Thyroid gland (tissue), 4 donors: ENCODE data around the gene LRFN2. TPM values are rescaled to one million over a fixed set of nuclear protein-coding genes. Genes with fewer than 3 reads are reported as not detected.

ENCODE experiments used
- DNase-seq, 2 donors: peaks; one replicate each; pipeline ENCODE4 v3.0.0-alpha.2; 2019
- H3K27ac ChIP-seq, 3 donors: fragments of 200-600 bp; sonication (generic); 1 replicate in 2 of 3; 2 replicates in 1 of 3; pipeline ENCODE4 v1.5.1; 2016 to 2019; ENCODE audit warnings: mild to moderate bottlenecking in 1 of 3, moderate library complexity in 1 of 3
- H3K27me3 ChIP-seq: fragments of 200-600 bp; sonication (generic); one replicate; pipeline ENCODE4 v1.5.1; 2019
- H3K36me3 ChIP-seq, 2 donors: fragments of 200-600 bp; sonication (generic); one replicate each; pipeline ENCODE4 v1.5.1; 2016 to 2019
- H3K4me1 ChIP-seq, 2 donors: fragments of 200-600 bp; sonication (generic); one replicate each; pipeline ENCODE4 v1.5.1; 2017 to 2019
- H3K4me3 ChIP-seq, 3 donors: fragments of 200-600 bp; sonication (generic); replicated peaks in 1 of 3; 1 replicate in 2 of 3; 2 replicates in 1 of 3; pipeline ENCODE4 v1.5.1; 2016; ENCODE audit warnings: mild to moderate bottlenecking in 1 of 3
- H3K9me3 ChIP-seq: fragments of 200-600 bp; sonication (generic); one replicate; pipeline ENCODE4 v1.5.1; 2017
- POLR2A ChIP-seq, 2 donors: fragments of 450-650 bp; IDR thresholded peaks; one replicate each; pipeline ENCODE4 v1.6.1; 2017; ENCODE audit warnings: antibody characterized with exemption in 2 of 2, mild to moderate bottlenecking in 2 of 2, moderate library complexity in 1 of 2
- WGBS, 2 donors: methylation state at CpG; one replicate each; pipeline ENCODE4 v1.1.5; 2017; 5-methylcytosine and 5-hydroxymethylcytosine counted together
- intact Hi-C: fragments of 100-400 bp; cut with DNase I; formaldehyde crosslinking; loops from one replicate; pipeline ENCODE4 v1.15.1; 2023
- total RNA-seq, 4 donors: library from RNA; depleted of rRNA; stranded (reverse); fragments of >200 nt; gene quantifications; one replicate each; pipeline ENCODE4 v1.2.3, GENCODE V29; 2016
- TF ChIP-seq, protein P1 (sequence below), 6 experiments: fragments of 200-600 bp in 3 of 6; fragments of 450-650 bp in 3 of 6; sonication (generic) in 3 of 6; IDR thresholded peaks; one replicate each; pipeline ENCODE4 v1.5.1; 2016 to 2019; ENCODE audit warnings: antibody characterized with exemption in 6 of 6, mild to moderate bottlenecking in 2 of 6, inconsistent platforms in 1 of 6, moderate library complexity in 1 of 6

The LRFN2 gene
- total RNA-seq, 4 donors from 2014 or later = 0.13 TPM; not detected in 3

DNA sequence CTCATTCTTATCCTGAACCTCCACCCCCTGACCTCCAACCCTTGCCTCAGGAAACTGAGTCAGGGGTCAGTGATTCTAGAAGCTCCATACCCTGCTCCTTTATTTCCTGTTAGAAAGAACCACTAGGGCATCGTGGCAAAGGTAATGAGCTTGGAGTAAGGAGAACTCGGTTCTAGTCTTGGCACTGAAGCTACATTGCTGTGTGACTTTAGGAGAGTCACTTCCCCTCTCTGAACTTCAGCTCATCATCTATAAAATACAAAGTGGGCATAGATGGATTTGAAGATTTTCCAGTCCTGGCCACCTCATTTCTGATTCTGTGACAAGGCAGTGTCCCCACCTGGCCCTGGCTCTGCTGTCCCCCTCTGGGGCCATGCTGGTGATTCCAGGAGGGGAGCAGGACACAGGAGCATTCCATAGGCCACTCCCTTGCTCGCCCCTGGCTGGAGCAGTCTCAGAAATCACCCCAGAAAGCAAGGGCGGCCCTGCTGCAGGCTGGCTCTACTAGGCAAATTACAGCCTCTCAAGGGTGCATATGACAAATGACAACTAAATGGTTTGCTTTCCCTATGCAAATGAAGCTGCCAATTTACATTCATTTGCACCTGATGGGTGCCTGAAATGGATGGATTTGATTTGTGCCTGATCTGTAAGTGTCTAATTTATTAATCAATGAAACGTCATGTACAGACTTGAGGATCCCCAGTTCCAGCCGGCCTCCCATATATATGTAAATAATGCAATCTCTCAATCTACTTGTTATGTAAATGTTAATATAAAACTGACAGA lies 62.2 kb downstream of the LRFN2 start:
- no peak for DNase-seq
- H3K36me3 ChIP-seq = no peaks in the 10 kb centered on the region
- intact Hi-C loops = no loop called here
- H3K4me1 ChIP-seq = no peaks in the 10 kb centered on the region
- H3K27me3 ChIP-seq = no peaks in the 10 kb centered on the region
- H3K27ac ChIP-seq = no peak overlapping the region
- no peak overlapping the region for H3K4me3 ChIP-seq
- TF ChIP-seq, protein P1, sequence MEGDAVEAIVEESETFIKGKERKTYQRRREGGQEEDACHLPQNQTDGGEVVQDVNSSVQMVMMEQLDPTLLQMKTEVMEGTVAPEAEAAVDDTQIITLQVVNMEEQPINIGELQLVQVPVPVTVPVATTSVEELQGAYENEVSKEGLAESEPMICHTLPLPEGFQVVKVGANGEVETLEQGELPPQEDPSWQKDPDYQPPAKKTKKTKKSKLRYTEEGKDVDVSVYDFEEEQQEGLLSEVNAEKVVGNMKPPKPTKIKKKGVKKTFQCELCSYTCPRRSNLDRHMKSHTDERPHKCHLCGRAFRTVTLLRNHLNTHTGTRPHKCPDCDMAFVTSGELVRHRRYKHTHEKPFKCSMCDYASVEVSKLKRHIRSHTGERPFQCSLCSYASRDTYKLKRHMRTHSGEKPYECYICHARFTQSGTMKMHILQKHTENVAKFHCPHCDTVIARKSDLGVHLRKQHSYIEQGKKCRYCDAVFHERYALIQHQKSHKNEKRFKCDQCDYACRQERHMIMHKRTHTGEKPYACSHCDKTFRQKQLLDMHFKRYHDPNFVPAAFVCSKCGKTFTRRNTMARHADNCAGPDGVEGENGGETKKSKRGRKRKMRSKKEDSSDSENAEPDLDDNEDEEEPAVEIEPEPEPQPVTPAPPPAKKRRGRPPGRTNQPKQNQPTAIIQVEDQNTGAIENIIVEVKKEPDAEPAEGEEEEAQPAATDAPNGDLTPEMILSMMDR (IDR thresholded peaks at IDR 0.05) = no peak
- no peak for TF ChIP-seq POLR2A (IDR thresholded peaks at IDR 0.05)
- 82 to 92% methylated on average over 6 of the region's 6 CpGs for WGBS, 2 donors
- H3K9me3 ChIP-seq = no peaks in the 10 kb centered on the region

DNA sequence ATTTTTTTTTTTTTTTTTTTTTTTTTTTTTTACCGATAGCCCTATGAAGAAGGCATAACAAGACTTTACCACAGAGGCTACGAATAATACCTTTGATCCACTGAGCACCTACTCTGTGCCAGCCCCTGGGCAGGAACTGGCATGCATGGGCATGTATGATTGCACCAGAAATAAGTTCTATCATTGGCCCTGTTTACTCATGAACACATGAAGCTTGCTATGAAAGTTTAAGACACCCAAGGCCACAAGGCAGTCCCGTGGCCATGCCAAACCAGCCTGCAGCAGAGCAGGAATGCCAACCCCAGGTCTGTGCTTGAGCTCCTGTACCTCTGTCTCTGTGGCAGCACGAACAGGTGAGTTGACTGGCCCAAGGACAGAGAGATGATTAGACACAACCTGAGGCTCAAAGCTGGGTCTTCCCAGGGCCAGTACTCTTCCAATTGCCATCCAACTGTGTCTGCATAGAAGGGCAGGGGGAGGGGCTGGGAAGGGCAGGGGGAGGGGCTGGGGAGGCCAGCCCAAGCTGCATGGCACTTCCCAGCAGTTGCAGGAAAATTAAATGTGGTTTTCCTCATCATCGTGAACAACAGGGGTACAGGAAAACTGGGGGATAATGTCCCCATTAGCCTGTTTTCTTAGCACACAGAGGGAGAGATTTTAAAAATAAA lies 63.5 kb downstream of the LRFN2 start:
- H3K9me3 ChIP-seq = no peaks in the 10 kb centered on the region
- DNase-seq = no peak
- TF ChIP-seq, protein P1 (IDR thresholded peaks at IDR 0.05) = no peak
- TF ChIP-seq POLR2A (IDR thresholded peaks at IDR 0.05) = no peak
- intact Hi-C loops = no loop called here
- H3K4me1 ChIP-seq = no peaks in the 10 kb centered on the region
- 61 to 67% methylated on average over 5 of the region's 5 CpGs for WGBS, 2 donors
- no peaks in the 10 kb centered on the region for H3K36me3 ChIP-seq
- H3K27ac ChIP-seq = no peak overlapping the region
- no peak overlapping the region for H3K4me3 ChIP-seq
- no peaks in the 10 kb centered on the region for H3K27me3 ChIP-seq

DNA sequence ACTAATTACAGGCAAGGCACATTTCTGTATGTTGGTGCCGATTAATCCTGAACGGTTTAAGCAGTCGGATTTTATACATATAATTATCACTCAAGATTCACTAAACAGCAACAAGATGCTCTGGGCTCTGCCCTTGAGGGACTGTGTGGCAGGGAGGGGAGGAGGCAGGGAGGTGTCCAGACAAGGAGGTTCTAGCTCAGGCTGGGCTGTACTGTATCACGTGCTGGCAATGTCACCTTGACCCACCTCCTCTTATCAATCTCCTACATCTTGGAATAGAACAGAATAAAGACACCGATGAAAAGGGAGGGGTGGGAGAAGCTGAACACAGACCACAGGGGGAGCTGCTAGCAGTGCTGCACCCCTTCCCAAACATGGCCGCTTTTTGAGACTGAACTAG lies 65.7 kb downstream of the LRFN2 start:
- no peaks in the 10 kb centered on the region for H3K9me3 ChIP-seq
- TF ChIP-seq, protein P1 (IDR thresholded peaks at IDR 0.05) = no peak
- no peak for TF ChIP-seq POLR2A (IDR thresholded peaks at IDR 0.05)
- H3K27ac ChIP-seq = no peak overlapping the region
- H3K27me3 ChIP-seq = no peaks in the 10 kb centered on the region
- H3K36me3 ChIP-seq = no peaks in the 10 kb centered on the region
- H3K4me3 ChIP-seq = no peak overlapping the region
- intact Hi-C loops = no loop called here
- 90 to 93% methylated on average over 6 of the region's 6 CpGs for WGBS, 2 donors
- DNase-seq = no peak
- H3K4me1 ChIP-seq = no peaks in the 10 kb centered on the region

DNA sequence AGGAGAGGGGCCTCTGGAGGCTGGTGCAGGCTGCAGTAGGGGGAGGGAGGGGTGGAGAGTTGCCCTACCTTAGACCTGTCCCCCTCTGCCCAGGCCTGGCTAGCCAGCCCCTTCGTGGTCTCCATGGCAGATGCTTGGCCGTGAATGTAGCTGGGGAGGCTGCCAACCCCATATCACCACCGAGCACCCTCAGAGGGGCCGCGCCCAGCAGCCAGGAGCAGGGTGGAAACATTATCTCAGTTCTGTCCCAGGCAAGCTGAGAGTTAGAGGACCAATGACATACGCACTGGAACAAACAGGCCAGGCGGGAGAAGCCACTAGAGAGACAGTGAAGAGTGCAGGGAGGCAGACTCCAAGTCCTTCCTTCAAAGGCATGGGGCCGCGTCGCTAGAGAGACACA lies 66.5 kb downstream of the LRFN2 start:
- H3K4me3 ChIP-seq = no peak overlapping the region
- intact Hi-C loops = no loop called here
- TF ChIP-seq POLR2A (IDR thresholded peaks at IDR 0.05) = no peak
- TF ChIP-seq, protein P1 (IDR thresholded peaks at IDR 0.05) = no peak
- no peaks in the 10 kb centered on the region for H3K4me1 ChIP-seq
- WGBS, 2 donors = 34 to 59% methylated on average over 5 to 10 of the region's 10 CpGs
- no peak for DNase-seq
- no peak overlapping the region for H3K27ac ChIP-seq
- H3K27me3 ChIP-seq = no peaks in the 10 kb centered on the region
- H3K9me3 ChIP-seq = no peaks in the 10 kb centered on the region
- no peaks in the 10 kb centered on the region for H3K36me3 ChIP-seq

DNA sequence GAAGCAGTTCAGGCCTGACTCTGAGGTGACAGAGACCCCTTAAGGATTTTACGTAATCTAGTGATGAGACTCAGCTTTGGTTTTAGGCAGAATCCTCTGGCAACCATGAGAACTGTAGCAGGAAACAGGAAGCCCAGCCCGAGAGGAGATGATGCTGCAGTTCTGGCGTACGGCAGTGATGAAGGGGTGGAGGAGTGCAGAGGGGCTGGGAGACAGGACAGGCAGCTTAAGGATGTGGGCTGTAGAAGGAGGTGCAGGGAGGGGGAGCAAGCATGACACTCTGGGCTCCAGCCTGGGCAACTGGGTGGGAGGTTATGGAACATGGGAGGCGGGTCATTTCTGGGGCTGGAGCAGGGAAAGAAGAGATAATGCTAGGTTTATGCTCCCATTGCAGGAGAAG lies 67.1 kb downstream of the LRFN2 start:
- Histone ChIP-seq H3K9me3 (no peaks in the 10 kb centered on the region), H3K4me1 (no peaks in the 10 kb centered on the region), H3K27ac (no peak overlapping the region), H3K27me3 (no peaks in the 10 kb centered on the region), H3K4me3 (no peak overlapping the region), H3K36me3 (no peaks in the 10 kb centered on the region)
- DNase-seq = no peak
- TF ChIP-seq POLR2A (IDR thresholded peaks at IDR 0.05) = no peak
- TF ChIP-seq, protein P1 (IDR thresholded peaks at IDR 0.05) = no peak
- 73 to 79% methylated on average over 5 of the region's 5 CpGs for WGBS, 2 donors
- intact Hi-C loops = no loop called here
